A549 (cell line): ENCODE results near the gene FSTL4. TPM values are rescaled to one million over a fixed set of nuclear protein-coding genes. Genes with fewer than 3 reads are reported as not detected.

Experiments used
- ATAC-seq, 2 experiments: fragments of 200-7000 bp in 1 of 2; fragments of >200 bp in 1 of 2; cut with Nextera tagmentation in 1 of 2; cut with Tn5 transposase in 1 of 2; 3 replicates each; pipeline versions ENCODE4 v1.8.0 to v1.9.1; 2018 to 2020; ENCODE audit warnings: mild to moderate bottlenecking in 1 of 2, moderate library complexity in 1 of 2
- CTCF ChIA-PET: fragments of 300-600 bp; sonication (Branson Sonifier 250); formaldehyde crosslinking; extraction: SDS; loops from one replicate; lab custom pipeline; 2021; ENCODE audit warnings: antibody characterized with exemption, inconsistent platforms; lab: Yijun Ruan, JAX
- POLR2A ChIA-PET: fragments of 350-600 bp; formaldehyde crosslinking; extraction: SDS; loops from one replicate; lab custom pipeline; 2021; ENCODE audit warnings: antibody characterized with exemption, inconsistent platforms; lab: Yijun Ruan, JAX
- DNase-seq, 2 experiments: peaks; one replicate each; pipeline versions ENCODE4 v3.0.0 to v3.0.0-alpha.2; 2011 to 2016; ENCODE audit warnings: low read depth in 1 of 2, low spot score in 1 of 2
- FAIRE-seq: peaks from 2 replicates; lab custom pipeline; 2011; peaks lifted over from hg19 to GRCh38; lab: Jason Lieb, UNC
- H3K27ac ChIP-seq, 2 experiments: fragments of >200 bp; sonication (Bioruptor Twin); formaldehyde crosslinking; 3 replicates each; pipeline ENCODE4 v1.5.1; 2016 to 2017
- H3K4me1 ChIP-seq: fragments of >200 bp; sonication (Bioruptor Twin); formaldehyde crosslinking; 3 replicates; pipeline ENCODE4 v1.6.1; 2016
- H3K4me2 ChIP-seq: fragments of >200 bp; sonication (Bioruptor Twin); formaldehyde crosslinking; 3 replicates; pipeline ENCODE4 v1.6.1; 2016
- H3K4me3 ChIP-seq: fragments of >200 bp; sonication (Bioruptor Twin); formaldehyde crosslinking; 3 replicates; pipeline ENCODE4 v1.5.1; 2016
- H3K9me3 ChIP-seq: fragments of >200 bp; sonication (Bioruptor Twin); formaldehyde crosslinking; 3 replicates; pipeline ENCODE4 v1.6.1; 2016
- BHLHE40 ChIP-seq: IDR thresholded peaks from 2 replicates; pipeline ENCODE4 v1.6.1; 2012; ENCODE audit warnings: low read depth, low read length, inconsistent platforms
- CBX2 ChIP-seq: fragments of 200-600 bp; sonication (generic); IDR thresholded peaks from 2 replicates; pipeline ENCODE4 v1.6.1; 2016; ENCODE audit warnings: low read depth, mild to moderate bottlenecking, borderline replicate concordance
- CBX8 ChIP-seq: fragments of 200-600 bp; sonication (generic); IDR thresholded peaks from 2 replicates; pipeline ENCODE4 v1.6.1; 2016
- CHD4 ChIP-seq: fragments of 200-600 bp; sonication (generic); IDR thresholded peaks from 2 replicates; pipeline ENCODE4 v1.6.1; 2016; ENCODE audit warnings: antibody characterized with exemption, mild to moderate bottlenecking, borderline replicate concordance
- ELK1 ChIP-seq: fragments of 150-350 bp; IDR thresholded peaks from 2 replicates; pipeline ENCODE4 v1.6.1; 2014; ENCODE audit warnings: low read depth, mild to moderate bottlenecking, low read length
- FOXS1 ChIP-seq: fragments of 250-450 bp; sonication (Bioruptor Pico); IDR thresholded peaks from 2 replicates; pipeline ENCODE4 v1.5.0; 2020; ENCODE audit warnings: mild to moderate bottlenecking, moderate library complexity
- HES2 ChIP-seq: fragments of >200 bp; sonication (Bioruptor Twin); formaldehyde crosslinking; IDR thresholded peaks from 2 replicates; pipeline ENCODE4 v1.6.1; 2016
- HOXA7 ChIP-seq: fragments of 250-450 bp; sonication (Bioruptor Pico); IDR thresholded peaks from 2 replicates; pipeline ENCODE4 v1.5.0; 2020; ENCODE audit warnings: mild to moderate bottlenecking, moderate library complexity
- JUN ChIP-seq, 2 experiments: fragments of >200 bp; sonication (Bioruptor Twin); formaldehyde crosslinking; IDR thresholded peaks; 2 replicates in 1 of 2; 3 replicates in 1 of 2; pipeline ENCODE4 v1.6.1; 2016 to 2017
- JUNB ChIP-seq: fragments of >200 bp; sonication (Bioruptor Twin); formaldehyde crosslinking; IDR thresholded peaks from 2 replicates; pipeline ENCODE4 v1.6.1; 2016
- KDM1A ChIP-seq: fragments of 200-600 bp; sonication (generic); IDR thresholded peaks from 2 replicates; pipeline ENCODE4 v1.6.1; 2016; ENCODE audit warnings: low read depth, mild to moderate bottlenecking
- KDM5A ChIP-seq: fragments of 200-600 bp; sonication (generic); IDR thresholded peaks from 2 replicates; pipeline ENCODE4 v1.6.1; 2016; ENCODE audit warnings: antibody characterized with exemption, mild to moderate bottlenecking
- MAZ ChIP-seq: fragments of 150-350 bp; IDR thresholded peaks from 2 replicates; pipeline ENCODE4 v1.6.1; 2014; ENCODE audit warnings: antibody characterized with exemption, low read depth, low read length, borderline replicate concordance
- NPAS2 ChIP-seq: fragments of 250-450 bp; sonication (Bioruptor Pico); IDR thresholded peaks from 2 replicates; pipeline ENCODE4 v1.8.0; 2022; ENCODE audit warnings: mild to moderate bottlenecking, moderate library complexity, borderline replicate concordance
- POLR2A ChIP-seq: IDR thresholded peaks from 2 replicates; pipeline ENCODE4 v1.6.1; 2012; ENCODE audit warnings: mild to moderate bottlenecking, low read length
- RARB ChIP-seq: fragments of 250-450 bp; sonication (Bioruptor Pico); IDR thresholded peaks from 2 replicates; pipeline ENCODE4 v1.8.0; 2021; ENCODE audit warnings: mild to moderate bottlenecking, moderate library complexity
- REST ChIP-seq: fragments of 200-600 bp; sonication (generic); IDR thresholded peaks from 2 replicates; pipeline ENCODE4 v1.6.1; 2016; ENCODE audit warnings: antibody characterized with exemption, mild to moderate bottlenecking, moderate library complexity
- RFX5 ChIP-seq: fragments of 450-650 bp; IDR thresholded peaks from 2 replicates; pipeline ENCODE4 v1.7.1; 2014; ENCODE audit warnings: antibody characterized with exemption, mild to moderate bottlenecking, moderate library complexity
- USF2 ChIP-seq: fragments of 450-650 bp; IDR thresholded peaks from 2 replicates; pipeline ENCODE4 v1.6.1; 2014; ENCODE audit warnings: antibody characterized with exemption
- ZNF302 ChIP-seq: fragments of 250-450 bp; sonication (Bioruptor Pico); IDR thresholded peaks from 2 replicates; pipeline ENCODE4 v1.9.0; 2021; ENCODE audit warnings: inconsistent platforms, mild to moderate bottlenecking, moderate library complexity
- ZSCAN20 ChIP-seq: fragments of 250-450 bp; sonication (Bioruptor Pico); IDR thresholded peaks from 2 replicates; pipeline ENCODE4 v1.8.0; 2022; ENCODE audit warnings: mild to moderate bottlenecking, moderate library complexity
- WGBS: methylation state at CpG from one replicate; pipeline ENCODE4 v1.1.6; 2017; ENCODE audit errors: missing lambda C conversion rate; 5-methylcytosine and 5-hydroxymethylcytosine counted together
- polyA plus RNA-seq, 4 experiments: library from polyadenylated mRNA; depleted of rRNA in 3 of 4; stranded (reverse); fragments of >200 nt; fragmentation: RNase III in 1 of 4; extraction: RNeasy Plus Mini Kit Qiagen cat#74134 plus additional on column Dnase treatment in 1 of 4; gene quantifications; 2 replicates in 3 of 4; 3 replicates in 1 of 4; pipeline ENCODE4 v1.2.3, GENCODE V29; 2011 to 2017

The FSTL4 gene
- polyA plus RNA-seq, 2 of the 4 experiments (the other 2 are of a cell fraction) = 1.6 to 1.8 TPM

- FAIRE-seq (no peak), DNase-seq (no peak), ATAC-seq (no peak)
- TF ChIP-seq FOXS1 (CRISPR knock-in tag) (no peak), RARB (no peak), HOXA7 (no peak), NPAS2 (CRISPR knock-in tag) (no peak), USF2 (no peak), JUN (IDR thresholded peaks at IDR 0.05) (no peak), POLR2A (no peak), KDM5A (no peak), CBX8 (no peak)
- no peak overlapping the region for H3K4me3 ChIP-seq
- no peaks in the 10 kb centered on the region for H3K4me1 ChIP-seq
- POLR2A ChIA-PET = no interaction called here
- no peaks in the 10 kb centered on the region for H3K9me3 ChIP-seq
- H3K4me2 ChIP-seq = no peak overlapping the region
- 11% methylated on average over 2 of the region's 2 CpGs for WGBS
- CTCF ChIA-PET = no interaction called here
- no peak overlapping the region for H3K27ac ChIP-seq
Observed at GRCh38 chr5:133412661-133413060, 199.7 kb downstream of the FSTL4 start.

GRCh38 chr5:133410335-133410828 is 202.0 kb downstream of the FSTL4 start:
- WGBS = 87% methylated on average over 12 of the region's 12 CpGs
- no peak overlapping the region for H3K4me3 ChIP-seq
- no peak for FAIRE-seq
- no peak overlapping the region for H3K27ac ChIP-seq
- ChIA-PET CTCF (interaction anchor here (0.8 to 8.6 kb wide), 4 partner anchors 11 to 459 kb away, joined by 3 to 59 read pairs (median 4); no protein-coding TSS in a partner anchor), POLR2A (no interaction called here)
- DNase-seq = no peak
- no peak overlapping the region for H3K4me2 ChIP-seq
- no peaks in the 10 kb centered on the region for H3K9me3 ChIP-seq
- H3K4me1 ChIP-seq = no peaks in the 10 kb centered on the region
- no peak for ATAC-seq
- TF ChIP-seq REST (no peak), ZSCAN20 (CRISPR knock-in tag) (no peak), ELK1 (no peak)

- no peaks in the 10 kb centered on the region for H3K4me1 ChIP-seq
- WGBS = 57% methylated on average over 3 of the region's 6 CpGs
- H3K9me3 ChIP-seq = no peaks in the 10 kb centered on the region
- no peak overlapping the region for H3K27ac ChIP-seq
- DNase-seq = no peak
- no peak for FAIRE-seq
- ChIA-PET POLR2A (no interaction called here), CTCF (interaction anchor here (1.0 to 8.6 kb wide), 4 partner anchors 10 to 460 kb away, joined by 3 to 59 read pairs (median 4); no protein-coding TSS in a partner anchor)
- H3K4me3 ChIP-seq = no peak overlapping the region
- H3K4me2 ChIP-seq = no peak overlapping the region
- no peak for ATAC-seq
- TF ChIP-seq BHLHE40 (no peak), ZNF302 (CRISPR knock-in tag) (no peak), RARB (no peak), USF2 (no peak), CBX2 (no peak), JUNB (no peak), RFX5 (no peak), HES2 (no peak), ELK1 (no peak), REST (no peak), MAZ (no peak), KDM1A (no peak), JUN (IDR thresholded peaks at IDR 0.05) (no peak), CHD4 (no peak)
Observed at GRCh38 chr5:133409210-133409674, 203.1 kb downstream of the FSTL4 start.
